H1 (cell line): ENCODE measurements around the gene GOLGA3. TPM values are rescaled to one million over a fixed set of nuclear protein-coding genes. Genes with fewer than 3 reads are reported as not detected.
"Not testable (repeated sequence)": the region's sequence is repeated elsewhere in the genome, so short reads cannot be mapped to it uniquely, and the experiment has no call there.

Experiments used
- CTCF ChIA-PET: fragments of 300-600 bp; sonication (Branson Sonifier 250); formaldehyde crosslinking; loops from one replicate; lab custom pipeline; 2021; ENCODE audit not compliant: partially characterized antibody; lab: Charles Lee
- POLR2A ChIA-PET: fragments of 300-600 bp; sonication (Branson Sonifier 250); formaldehyde crosslinking; loops from one replicate; lab custom pipeline; 2021; ENCODE audit warnings: inconsistent platforms; ENCODE audit not compliant: partially characterized antibody; lab: Charles Lee
- DNase-seq, 2 experiments: peaks; one replicate each; pipeline versions ENCODE4 v3.0.0 to v3.0.0-alpha.2; 2010 to 2022; ENCODE audit warnings: low spot score in 2 of 2, low read depth in 1 of 2, mixed read lengths in 1 of 2
- FAIRE-seq: peaks from 2 replicates; lab custom pipeline; 2011; peaks lifted over from hg19 to GRCh38; lab: Jason Lieb, UNC
- H2AFZ ChIP-seq: 2 replicates; pipeline ENCODE4 v1.8.1; 2012; ENCODE audit warnings: low read length, inconsistent platforms
- H2AK5ac ChIP-seq: 2 replicates; pipeline ENCODE4 v1.6.1; 2013; ENCODE audit warnings: low read depth, low read length
- H2BK120ac ChIP-seq: replicated peaks from 2 replicates; pipeline ENCODE3; 2013; ENCODE audit warnings: low read depth, low read length, inconsistent platforms
- H2BK12ac ChIP-seq: 2 replicates; pipeline ENCODE4 v1.6.1; 2013; ENCODE audit warnings: low read depth, low read length
- H2BK15ac ChIP-seq: 2 replicates; pipeline ENCODE4 v1.6.1; 2013; ENCODE audit warnings: low read length
- H2BK20ac ChIP-seq: 2 replicates; pipeline ENCODE4 v1.6.1; 2013; ENCODE audit warnings: low read length
- H2BK5ac ChIP-seq: 2 replicates; pipeline ENCODE4 v1.6.1; 2013; ENCODE audit warnings: low read depth, low read length
- H3K14ac ChIP-seq: 2 replicates; pipeline ENCODE4 v1.6.1; 2013; ENCODE audit warnings: inconsistent platforms; ENCODE audit not compliant: insufficient read length
- H3K18ac ChIP-seq: 2 replicates; pipeline ENCODE4 v1.6.1; 2013; ENCODE audit warnings: low read length; ENCODE audit errors: extremely low read depth
- H3K23ac ChIP-seq: 2 replicates; pipeline ENCODE4 v1.6.1; 2013; ENCODE audit warnings: inconsistent platforms; ENCODE audit not compliant: insufficient read length
- H3K23me2 ChIP-seq: 2 replicates; pipeline ENCODE4 v1.6.1; 2013; ENCODE audit warnings: low read depth, low read length
- H3K27ac ChIP-seq: 2 replicates; pipeline ENCODE4 v1.6.1; 2011; ENCODE audit warnings: low read depth, low read length, inconsistent platforms
- H3K27me3 ChIP-seq, 4 experiments: replicated peaks in 1 of 4; 1 replicate in 1 of 4; 2 replicates in 3 of 4; pipeline versions ENCODE4 v1.6.1 to v1.8.1; 2011 to 2013; ENCODE audit warnings: low read length in 3 of 4, mild to moderate bottlenecking in 3 of 4, inconsistent platforms in 2 of 4, mixed read lengths in 2 of 4, moderate library complexity in 1 of 4; ENCODE audit not compliant: control insufficient read depth in 3 of 4, insufficient read depth in 3 of 4; ENCODE audit errors: extremely low read depth in 1 of 4
- H3K36me3 ChIP-seq, 4 experiments: 2 replicates each; pipeline versions ENCODE4 v1.6.1 to v1.8.1; 2011 to 2013; ENCODE audit warnings: mild to moderate bottlenecking in 4 of 4, low read length in 3 of 4, moderate library complexity in 2 of 4, control low read depth in 1 of 4, inconsistent platforms in 1 of 4; ENCODE audit not compliant: insufficient read depth in 4 of 4, control insufficient read depth in 2 of 4
- H3K4ac ChIP-seq: replicated peaks from 2 replicates; pipeline ENCODE3; 2013; ENCODE audit warnings: low read length, low read depth, mixed read lengths, inconsistent platforms; ENCODE audit not compliant: insufficient read length
- H3K4me1 ChIP-seq, 4 experiments: replicated peaks in 1 of 4; 1 replicate in 1 of 4; 2 replicates in 3 of 4; pipeline versions ENCODE4 v1.6.1 to v1.8.1; 2011 to 2013; ENCODE audit warnings: low read length in 3 of 4, inconsistent platforms in 2 of 4, mixed read lengths in 1 of 4; ENCODE audit not compliant: insufficient read depth in 4 of 4, control insufficient read depth in 3 of 4
- H3K4me2 ChIP-seq, 2 experiments: 2 replicates each; pipeline versions ENCODE4 v1.6.1 to v1.8.1; 2011 to 2013; ENCODE audit warnings: low read depth in 2 of 2, low read length in 2 of 2, control low read depth in 1 of 2, inconsistent platforms in 1 of 2, mild to moderate bottlenecking in 1 of 2; ENCODE audit not compliant: insufficient read depth in 1 of 2
- H3K4me3 ChIP-seq, 4 experiments: fragments of 200-600, 300-600 bp in 1 of 4; sonication (generic), shearing (Covaris generic), sonication (Bioruptor Twin) in 1 of 4; 2 replicates each; pipeline versions ENCODE4 v1.5.1 to v1.8.1; 2011 to 2016; ENCODE audit warnings: low read length in 4 of 4, low read depth in 3 of 4, control low read depth in 2 of 4, inconsistent platforms in 2 of 4, mild to moderate bottlenecking in 2 of 4, mixed read lengths in 1 of 4, moderate library complexity in 1 of 4; ENCODE audit not compliant: insufficient read depth in 2 of 4; ENCODE audit errors: extremely low read depth in 1 of 4
- H3K56ac ChIP-seq: replicated peaks from 2 replicates; pipeline ENCODE3; 2013; ENCODE audit warnings: low read depth, mild to moderate bottlenecking, mixed read lengths, low read length, inconsistent platforms; ENCODE audit not compliant: insufficient read length
- H3K79me1 ChIP-seq: 2 replicates; pipeline ENCODE4 v1.6.1; 2013; ENCODE audit warnings: low read depth, low read length, control low read depth
- H3K79me2 ChIP-seq, 2 experiments: 2 replicates each; pipeline versions ENCODE4 v1.6.1 to v1.8.1; 2012 to 2013; ENCODE audit warnings: low read length in 2 of 2, mild to moderate bottlenecking in 2 of 2, inconsistent platforms in 1 of 2; ENCODE audit not compliant: insufficient read depth in 2 of 2, control insufficient read depth in 1 of 2
- H3K9ac ChIP-seq, 4 experiments: replicated peaks in 1 of 4; 1 replicate in 1 of 4; 2 replicates in 3 of 4; pipeline versions ENCODE4 v1.6.1 to v1.8.1; 2011 to 2013; ENCODE audit warnings: low read depth in 3 of 4, low read length in 3 of 4, control low read depth in 2 of 4, mild to moderate bottlenecking in 2 of 4, moderate library complexity in 2 of 4, inconsistent platforms in 1 of 4; ENCODE audit errors: extremely low read depth in 1 of 4
- H3K9me3 ChIP-seq, 2 experiments: 2 replicates each; pipeline versions ENCODE4 v1.6.1 to v1.8.1; 2012 to 2013; ENCODE audit warnings: mild to moderate bottlenecking in 2 of 2, moderate library complexity in 2 of 2, control low read depth in 1 of 2, inconsistent platforms in 1 of 2, low read depth in 1 of 2, low read length in 1 of 2, mixed read lengths in 1 of 2; ENCODE audit not compliant: insufficient read depth in 2 of 2
- H4K20me1 ChIP-seq, 2 experiments: replicated peaks in 1 of 2; 2 replicates each; pipeline versions ENCODE3 to v1.8.1; 2011 to 2013; ENCODE audit warnings: inconsistent platforms in 2 of 2, low read length in 2 of 2, mild to moderate bottlenecking in 1 of 2; ENCODE audit not compliant: insufficient read depth in 2 of 2, control insufficient read depth in 1 of 2
- H4K5ac ChIP-seq: 2 replicates; pipeline ENCODE4 v1.6.1; 2013; ENCODE audit warnings: low read length, low read depth, mixed read lengths, inconsistent platforms; ENCODE audit not compliant: insufficient read length
- H4K8ac ChIP-seq: 2 replicates; pipeline ENCODE4 v1.8.0; 2013; ENCODE audit warnings: mild to moderate bottlenecking, moderate library complexity, low read length, inconsistent platforms; ENCODE audit not compliant: insufficient read depth; ENCODE audit errors: extremely low read depth
- H4K91ac ChIP-seq: replicated peaks from 2 replicates; pipeline ENCODE3; 2013; ENCODE audit warnings: low read length, mixed read lengths, inconsistent platforms; ENCODE audit not compliant: insufficient read length
- HDAC6 ChIP-seq: IDR thresholded peaks from one replicate; pipeline ENCODE4 v1.7.1; 2012; ENCODE audit warnings: low read depth, mild to moderate bottlenecking, inconsistent platforms, low read length, moderate library complexity
- POU5F1 ChIP-seq: IDR thresholded peaks from 2 replicates; pipeline ENCODE4 v1.6.1; 2011; ENCODE audit warnings: low read depth, mild to moderate bottlenecking, low read length, moderate library complexity
- SIRT6 ChIP-seq: IDR thresholded peaks from one replicate; pipeline ENCODE4 v1.7.1; 2012; ENCODE audit warnings: low read length, inconsistent platforms
- SP2 ChIP-seq: IDR thresholded peaks from 2 replicates; pipeline ENCODE4 v1.6.1; 2012; ENCODE audit warnings: mild to moderate bottlenecking, low read length, inconsistent platforms
- WGBS, 2 experiments: shearing (Covaris generic) in 1 of 2; methylation state at CpG; one replicate each; pipeline versions ENCODE4 v1.1.6 to v1.1.7; 2013 to 2015; ENCODE audit warnings: low lambda C conversion rate in 2 of 2, mixed read lengths in 2 of 2, inconsistent platforms in 1 of 2, low coverage in 1 of 2, missing lambda C conversion rate in 1 of 2; ENCODE audit not compliant: insufficient replicate concordance in 2 of 2, insufficient coverage in 1 of 2, insufficient read length in 1 of 2; ENCODE audit errors: extremely low coverage in 1 of 2, missing lambda C conversion rate in 1 of 2; 5-methylcytosine and 5-hydroxymethylcytosine counted together
- polyA plus RNA-seq, 7 experiments: library from polyadenylated mRNA; depleted of rRNA in 3 of 7; stranded (reverse) in 5 of 7; unstranded in 2 of 7; fragments of >200 nt in 5 of 7; fragments of 200-250 nt in 2 of 7; gene quantifications; 1 replicate in 5 of 7; 2 replicates in 1 of 7; 4 replicates in 1 of 7; pipeline versions ENCODE4 v1.2.1 to v1.2.3, GENCODE V29; 2011 to 2013; ENCODE audit warnings: missing spikeins in 2 of 7, mixed read lengths in 2 of 7
- total RNA-seq: library from RNA; stranded (reverse); fragmentation: NEBNext Ultra II Directional; extraction: Animal tissue kit (Norgen Biotek cat#: 25700); gene quantifications from 2 replicates; pipeline ENCODE4 v1.2.1, GENCODE V29; 2021

GOLGA3 gene
- total and polyA plus RNA-seq, 2 of the 8 experiments (the other 6 are each of a cell fraction or from before 2014, with no cell fraction given) = 6.4 to 33.1 TPM

GRCh38 chr12:132828706-132829534 is at the start of gene GOLGA3 (continued):
- TF ChIP-seq HDAC6 = no peak
- no peak for TF ChIP-seq SP2
- no peak for TF ChIP-seq POU5F1
- no peak for TF ChIP-seq SIRT6

GRCh38 chr12:132874620-132875019 is 46.0 kb upstream of the GOLGA3 start:
- H3K79me2 ChIP-seq, H3K9ac ChIP-seq, H3K23ac ChIP-seq, DNase-seq, H4K8ac ChIP-seq, H3K27ac ChIP-seq, H4K91ac ChIP-seq, H2BK15ac ChIP-seq, H3K56ac ChIP-seq, POLR2A ChIA-PET, H4K20me1 ChIP-seq, H2AK5ac ChIP-seq, H2AFZ ChIP-seq, H3K23me2 ChIP-seq, FAIRE-seq, H4K5ac ChIP-seq, H2BK20ac ChIP-seq, H3K4ac ChIP-seq, H3K9me3 ChIP-seq, H3K4me1 ChIP-seq, H2BK12ac ChIP-seq, H2BK5ac ChIP-seq, H3K4me2 ChIP-seq, H3K4me3 ChIP-seq, H2BK120ac ChIP-seq, H3K14ac ChIP-seq, H3K79me1 ChIP-seq, H3K27me3 ChIP-seq, H3K18ac ChIP-seq: not testable (repeated sequence)
- peaks cover 3 to 31% (median 12%) of the 10 kb centered on the region in 4 experiments; a peak in 5 of 8 replicates for H3K36me3 ChIP-seq
- CTCF ChIA-PET = interaction anchor here (1.1 kb wide), 1 partner anchor 21 kb away, joined by 3 read pairs; no protein-coding TSS in a partner anchor
- no CpG with 5 or more reads among the region's 21 CpGs for WGBS, 2 experiments
